HepG2 (cell line): ENCODE results near the gene CLPTM1. TPM values are rescaled to one million over a fixed set of nuclear protein-coding genes. Genes with fewer than 3 reads are reported as not detected.
A peak's percentile ranks its signal among the peaks of the same experiment; 100 is the strongest.

ENCODE experiments used
- DNMT3B ChIP-seq: conservative IDR thresholded peaks from 2 replicates; pipeline ENCODE4 v1.6.1; 2016; ENCODE audit warnings: missing biosample characterization, control low read depth
- GABPA ChIP-seq, 2 experiments: IDR thresholded peaks; 2 replicates each; pipeline ENCODE4 v1.6.1; 2011 to 2016; ENCODE audit warnings: low read depth in 2 of 2, low read length in 1 of 2, missing biosample characterization in 1 of 2, missing genetic modification characterization in 1 of 2
- GATA4 ChIP-seq: sonication (generic); IDR thresholded peaks from 2 replicates; pipeline ENCODE4 v1.6.1; 2016; ENCODE audit warnings: antibody characterized with exemption, low read depth, borderline replicate concordance
- HNRNPL ChIP-seq: fragments of 200-400 bp; formaldehyde crosslinking; IDR thresholded peaks from 2 replicates; pipeline ENCODE4 v1.6.1; 2017; ENCODE audit warnings: mild to moderate bottlenecking, low read depth, low read length
- SP1 ChIP-seq, 2 experiments: fragments of 450-650 bp in 1 of 2; sonication (generic) in 1 of 2; formaldehyde crosslinking in 1 of 2; IDR thresholded peaks; 2 replicates each; pipeline versions ENCODE4 v1.4.0 to v1.6.1; 2016 to 2020; ENCODE audit warnings: missing genetic modification reagents in 1 of 2
- SRF ChIP-seq: IDR thresholded peaks from 2 replicates; pipeline ENCODE4 v1.6.1; 2011; ENCODE audit warnings: mild to moderate bottlenecking, low read depth, low read length, moderate library complexity
- UBTF ChIP-seq: sonication (generic); formaldehyde crosslinking; IDR thresholded peaks from 2 replicates; pipeline ENCODE4 v1.4.0; 2020; ENCODE audit warnings: mild to moderate bottlenecking, missing genetic modification reagents
- ZBTB40 ChIP-seq, 2 experiments: fragments of 450-650 bp in 1 of 2; sonication (generic) in 1 of 2; formaldehyde crosslinking in 1 of 2; IDR thresholded peaks; 2 replicates each; pipeline versions ENCODE4 v1.6.1 to v1.8.0; 2016 to 2022; ENCODE audit warnings: antibody characterized with exemption in 1 of 2, mild to moderate bottlenecking in 1 of 2, missing genetic modification reagents in 1 of 2
- ZNF235 ChIP-seq: sonication (generic); formaldehyde crosslinking; IDR thresholded peaks from 2 replicates; pipeline ENCODE4 v1.8.1; 2023; ENCODE audit warnings: mild to moderate bottlenecking, missing genetic modification reagents, borderline replicate concordance
- ZNF343 ChIP-seq: sonication (generic); formaldehyde crosslinking; IDR thresholded peaks from 2 replicates; pipeline ENCODE4 v1.4.0; 2020; ENCODE audit warnings: mild to moderate bottlenecking, missing genetic modification reagents
- ZNF484 ChIP-seq: sonication (generic); formaldehyde crosslinking; IDR thresholded peaks from 2 replicates; pipeline ENCODE4 v1.5.1; 2020; ENCODE audit warnings: mild to moderate bottlenecking, low read depth, missing genetic modification reagents, borderline replicate concordance
- ZNF510 ChIP-seq: sonication (generic); formaldehyde crosslinking; IDR thresholded peaks from 2 replicates; pipeline ENCODE4 v1.4.0; 2020; ENCODE audit warnings: low read depth, mild to moderate bottlenecking, missing genetic modification reagents
- polyA plus RNA-seq, 8 experiments: library from polyadenylated mRNA; depleted of rRNA in 3 of 8; stranded (reverse) in 7 of 8; unstranded in 1 of 8; fragments of >200 nt; fragmentation: Illumina TruSeq in 4 of 8; extraction: Trizol in 4 of 8; gene quantifications; 2 replicates each; pipeline versions ENCODE4 v1.2.1 to v1.2.3, GENCODE V29; 2011 to 2016; ENCODE audit warnings: low read depth in 4 of 8, missing spikeins in 1 of 8, mixed read lengths in 1 of 8; ENCODE audit not compliant: insufficient read depth in 1 of 8
- total RNA-seq, 5 experiments: library from RNA; depleted of rRNA; stranded (reverse); fragments of >200 nt; fragmentation: Illumina TruSeq; extraction: Trizol; gene quantifications; 2 replicates each; pipeline ENCODE4 v1.2.3, GENCODE V29; 2016; ENCODE audit warnings: low read depth in 1 of 5
- TF ChIP-seq, protein P1 (sequence below): sonication (generic); formaldehyde crosslinking; conservative IDR thresholded peaks from 2 replicates; pipeline ENCODE4 v1.4.0; 2020; ENCODE audit warnings: missing genetic modification reagents

The CLPTM1 gene
- total and polyA plus RNA-seq, 2 of the 13 experiments (the other 11 are each of a cell fraction or from before 2014, with no cell fraction given), result 34.9 to 42.8 TPM

DNA sequence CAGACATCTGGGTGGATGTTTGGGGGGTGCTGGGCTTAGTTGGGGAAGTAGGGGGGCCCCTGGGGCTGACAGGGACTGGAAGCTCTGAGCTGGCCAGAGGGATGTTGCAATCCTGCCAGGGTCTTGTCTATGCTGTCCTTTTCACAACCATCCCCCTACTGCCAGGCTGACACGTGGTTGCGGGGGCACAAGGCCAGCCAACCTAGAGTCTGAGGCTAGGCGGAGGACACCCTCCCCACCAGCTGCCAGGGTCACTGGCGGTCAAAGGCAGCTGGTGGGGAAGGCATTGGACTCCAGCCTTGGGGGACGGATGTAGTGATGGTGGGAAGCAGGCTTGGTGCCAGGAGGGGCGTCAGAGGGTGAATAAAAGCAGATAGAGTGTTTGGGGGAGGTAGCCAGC, 42.3 kb upstream of the CLPTM1 start (continued):
- TF ChIP-seq ZBTB40 (IDR thresholded peaks at IDR 0.05) (no peak), ZBTB40 (CRISPR knock-in tag; IDR thresholded peaks at IDR 0.05) (0 out of 2 replicates have a peak, but pooled peaks have one; percentile 21), GATA4 (no peak), UBTF (CRISPR knock-in tag) (peak; percentile 31; the same call in 1 of the 2 replicates), SRF (no peak), ZNF235 (CRISPR knock-in tag) (no peak), HNRNPL (peak; percentile 94), ZNF510 (CRISPR knock-in tag) (no peak), GABPA (IDR thresholded peaks at IDR 0.05; ENCODE audit: low read depth, low read length) (no peak), GABPA (CRISPR knock-in tag; IDR thresholded peaks at IDR 0.05; ENCODE audit: low read depth) (peak; percentile 30; the same call in 1 of the 2 replicates), SP1 (IDR thresholded peaks at IDR 0.05) (no peak), SP1 (CRISPR knock-in tag; IDR thresholded peaks at IDR 0.05) (0 out of 2 replicates have a peak, but pooled peaks have one; percentile 15), ZNF343 (CRISPR knock-in tag) (no peak), ZNF484 (CRISPR knock-in tag) (no peak), DNMT3B (CRISPR knock-in tag) (no peak)
- TF ChIP-seq, protein P1, sequence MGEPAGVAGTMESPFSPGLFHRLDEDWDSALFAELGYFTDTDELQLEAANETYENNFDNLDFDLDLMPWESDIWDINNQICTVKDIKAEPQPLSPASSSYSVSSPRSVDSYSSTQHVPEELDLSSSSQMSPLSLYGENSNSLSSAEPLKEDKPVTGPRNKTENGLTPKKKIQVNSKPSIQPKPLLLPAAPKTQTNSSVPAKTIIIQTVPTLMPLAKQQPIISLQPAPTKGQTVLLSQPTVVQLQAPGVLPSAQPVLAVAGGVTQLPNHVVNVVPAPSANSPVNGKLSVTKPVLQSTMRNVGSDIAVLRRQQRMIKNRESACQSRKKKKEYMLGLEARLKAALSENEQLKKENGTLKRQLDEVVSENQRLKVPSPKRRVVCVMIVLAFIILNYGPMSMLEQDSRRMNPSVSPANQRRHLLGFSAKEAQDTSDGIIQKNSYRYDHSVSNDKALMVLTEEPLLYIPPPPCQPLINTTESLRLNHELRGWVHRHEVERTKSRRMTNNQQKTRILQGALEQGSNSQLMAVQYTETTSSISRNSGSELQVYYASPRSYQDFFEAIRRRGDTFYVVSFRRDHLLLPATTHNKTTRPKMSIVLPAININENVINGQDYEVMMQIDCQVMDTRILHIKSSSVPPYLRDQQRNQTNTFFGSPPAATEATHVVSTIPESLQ (CRISPR knock-in tag), result no peak
